HUES6 (cell line): ENCODE measurements around the gene KIN.
"Not testable (repeated sequence)": the region's sequence is repeated elsewhere in the genome, so short reads cannot be mapped to it uniquely, and the experiment has no call there.

ENCODE experiments used
- H3K27ac ChIP-seq: 2 replicates; pipeline ENCODE4 v1.7.0; 2013; ENCODE audit warnings: low read depth, mild to moderate bottlenecking, low read length, inconsistent platforms
- H3K27me3 ChIP-seq: 2 replicates; pipeline ENCODE4 v1.6.1; 2013; ENCODE audit warnings: low read length; ENCODE audit not compliant: control insufficient read depth, insufficient read depth
- H3K36me3 ChIP-seq: 2 replicates; pipeline ENCODE4 v1.6.1; 2013; ENCODE audit warnings: low read length; ENCODE audit not compliant: control insufficient read depth, insufficient read depth
- H3K4me1 ChIP-seq: 2 replicates; pipeline ENCODE4 v1.6.1; 2013; ENCODE audit warnings: low read length; ENCODE audit not compliant: control insufficient read depth, insufficient read depth
- H3K4me3 ChIP-seq: 2 replicates; pipeline ENCODE4 v1.5.1; 2013; ENCODE audit warnings: low read depth, low read length
- H3K9ac ChIP-seq: one replicate; pipeline ENCODE4 v1.6.1; 2013; ENCODE audit warnings: mild to moderate bottlenecking, low read length
- H3K9me3 ChIP-seq: 2 replicates; pipeline ENCODE4 v1.6.1; 2013; ENCODE audit warnings: low read depth, low read length; ENCODE audit not compliant: control insufficient read depth, insufficient read depth

Gene KIN

DNA sequence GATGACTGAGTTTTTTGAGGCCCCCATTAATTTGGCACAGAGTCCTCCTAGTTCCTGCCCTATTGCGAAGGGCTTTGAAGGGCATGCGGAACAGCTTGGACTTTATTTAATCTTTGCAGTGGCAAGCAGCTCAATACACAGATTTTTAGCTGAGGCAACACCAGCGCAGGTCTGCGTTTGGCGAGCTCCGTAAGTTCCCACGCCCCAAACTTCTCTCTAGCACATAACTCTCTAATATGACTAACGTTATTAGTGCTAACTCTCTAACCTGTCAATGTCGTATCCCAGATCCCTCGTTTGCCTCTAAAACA lies 30.1 kb upstream of the KIN start:
- H3K4me1 ChIP-seq = peaks cover 8% of the 10 kb centered on the region
- H3K9me3 ChIP-seq = no peaks in the 10 kb centered on the region
- H3K9ac ChIP-seq = peak overlapping the region; percentile 93
- H3K27ac ChIP-seq = no peak overlapping the region; the same call in 1 of the 2 replicates
- peak overlapping the region; percentile 100 for H3K4me3 ChIP-seq
- H3K27me3 ChIP-seq = peaks cover 15% of the 10 kb centered on the region; the same call in 1 of the 2 replicates
- no peaks in the 10 kb centered on the region; the same call in 1 of the 2 replicates for H3K36me3 ChIP-seq

DNA sequence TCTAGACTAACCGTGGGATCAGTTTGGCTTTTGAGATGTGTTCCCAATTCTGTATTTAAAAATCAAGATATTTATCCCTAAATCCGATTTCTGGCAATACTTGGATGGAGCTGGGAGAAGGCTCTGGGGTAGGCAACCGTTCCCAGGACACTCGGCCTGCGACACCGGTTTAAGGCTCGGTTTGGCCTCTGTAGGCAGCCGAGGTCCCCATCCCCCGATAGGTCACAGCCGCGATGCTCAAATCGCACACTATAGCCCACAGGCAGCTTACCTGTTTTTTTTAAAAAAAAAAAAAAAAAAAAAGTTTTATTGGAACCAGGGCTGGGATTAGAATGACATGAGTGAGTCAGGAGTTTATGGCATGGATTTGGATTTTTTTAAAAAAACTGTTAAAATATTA lies 29.8 kb upstream of the KIN start:
- Histone ChIP-seq H3K9me3 (no peaks in the 10 kb centered on the region), H3K27ac (no peak overlapping the region; the same call in 1 of the 2 replicates), H3K27me3 (peaks cover 15% of the 10 kb centered on the region; the same call in 1 of the 2 replicates), H3K9ac (peak overlapping the region; percentile 93), H3K4me3 (peak overlapping the region; percentile 100), H3K4me1 (peaks cover 8% of the 10 kb centered on the region), H3K36me3 (no peaks in the 10 kb centered on the region; the same call in 1 of the 2 replicates)

DNA sequence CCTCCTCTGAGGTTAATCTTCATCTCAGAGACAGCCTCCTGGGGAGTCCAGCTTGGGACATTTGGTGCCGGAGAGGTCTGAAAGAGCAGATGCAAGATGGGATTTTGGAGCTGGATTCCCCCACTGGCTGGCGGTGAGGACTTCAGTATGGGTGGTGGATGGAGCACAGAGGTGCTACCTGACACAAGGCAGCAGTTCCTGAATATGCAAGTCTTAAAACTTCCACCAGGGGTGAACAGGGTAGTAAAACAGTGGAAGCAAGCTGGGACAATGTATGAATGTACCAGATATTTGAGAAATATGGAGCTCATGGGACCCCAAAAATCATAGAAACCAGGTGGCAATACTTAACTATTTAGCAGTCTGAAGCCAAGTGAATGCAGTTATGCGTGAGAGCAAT lies 25.7 kb upstream of the KIN start:
- 0 out of 2 replicates have a peak, but pooled peaks cover 3% of the 10 kb centered on the region for H3K4me1 ChIP-seq
- no peak overlapping the region for H3K9ac ChIP-seq
- no peak overlapping the region for H3K27ac ChIP-seq
- no peaks in the 10 kb centered on the region for H3K9me3 ChIP-seq
- no peak overlapping the region for H3K4me3 ChIP-seq
- H3K36me3 ChIP-seq = no peaks in the 10 kb centered on the region; the same call in 1 of the 2 replicates
- peaks cover 15% of the 10 kb centered on the region; the same call in 1 of the 2 replicates for H3K27me3 ChIP-seq

DNA sequence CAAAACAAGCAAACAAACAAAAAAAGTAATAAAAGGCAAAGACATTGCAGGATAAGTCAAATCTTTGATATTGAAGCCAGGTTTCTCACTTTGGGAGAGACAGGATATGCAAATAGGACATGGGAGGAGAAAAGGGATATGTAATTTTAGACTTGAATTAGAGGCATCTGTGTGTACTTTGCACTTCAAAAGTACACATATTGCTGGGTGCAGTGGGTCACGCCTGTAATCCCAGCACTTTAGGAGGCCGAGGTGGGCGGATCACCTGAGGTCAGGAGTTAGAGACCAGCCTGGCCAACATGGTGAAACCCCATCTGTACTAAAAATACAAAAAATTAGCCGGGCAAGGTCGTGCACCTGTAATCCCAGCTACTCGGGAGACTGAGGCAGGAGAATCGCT lies 23.9 kb upstream of the KIN start:
- H3K9me3 ChIP-seq, H3K4me3 ChIP-seq, H3K27me3 ChIP-seq, H3K4me1 ChIP-seq, H3K9ac ChIP-seq, H3K27ac ChIP-seq: not testable (repeated sequence)
- H3K36me3 ChIP-seq = peaks cover 13% of the 10 kb centered on the region

DNA sequence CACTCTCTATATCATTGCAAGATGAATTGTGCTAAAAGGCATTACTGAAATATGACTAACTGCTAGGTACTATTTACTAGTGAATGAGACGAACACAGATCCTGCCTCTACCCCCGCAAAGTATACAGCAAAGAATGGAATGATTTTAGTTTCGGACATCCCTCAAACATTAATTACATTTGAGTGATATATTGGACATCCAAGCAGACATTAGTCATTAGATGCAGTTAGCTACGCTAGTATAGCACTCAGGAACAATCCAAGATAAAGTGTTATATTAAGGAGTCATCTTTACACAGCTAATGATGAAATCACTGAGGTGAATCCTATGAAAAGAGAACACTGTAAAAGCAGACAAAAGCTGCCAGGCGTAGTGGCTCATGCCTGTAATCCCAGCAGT lies 23.2 kb upstream of the KIN start:
- H3K4me3 ChIP-seq = no peak overlapping the region
- peaks cover 17% of the 10 kb centered on the region for H3K36me3 ChIP-seq
- H3K9ac ChIP-seq = no peak overlapping the region
- H3K4me1 ChIP-seq = 0 out of 2 replicates have a peak, but pooled peaks cover 3% of the 10 kb centered on the region
- H3K9me3 ChIP-seq = no peaks in the 10 kb centered on the region
- H3K27ac ChIP-seq = no peak overlapping the region
- peaks cover under 1% of the 10 kb centered on the region; the same call in 1 of the 2 replicates for H3K27me3 ChIP-seq

DNA sequence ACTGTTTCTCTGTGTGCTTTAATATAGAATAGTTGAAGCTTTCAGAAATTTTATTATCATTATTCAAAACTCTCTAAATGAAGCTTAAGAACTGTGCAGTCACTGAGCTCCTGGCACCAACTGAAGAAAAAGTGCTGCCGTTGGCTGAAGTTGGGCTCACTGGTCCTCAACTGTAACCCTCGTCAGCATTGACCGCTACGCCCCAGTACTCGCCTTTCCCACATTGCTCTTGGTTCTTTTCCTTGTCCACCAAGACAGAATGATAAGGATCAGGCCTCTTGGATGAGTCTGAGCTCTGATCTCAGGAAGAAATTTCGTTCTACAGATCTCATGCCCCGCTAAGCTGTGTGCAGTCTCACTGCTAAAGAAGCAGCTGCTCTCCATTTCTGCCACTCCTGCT lies 22.6 kb upstream of the KIN start:
- Histone ChIP-seq H3K9me3 (no peaks in the 10 kb centered on the region), H3K27ac (no peak overlapping the region), H3K4me1 (0 out of 2 replicates have a peak, but pooled peaks cover 3% of the 10 kb centered on the region), H3K9ac (no peak overlapping the region), H3K27me3 (no peaks in the 10 kb centered on the region; the same call in 1 of the 2 replicates), H3K36me3 (peaks cover 22% of the 10 kb centered on the region), H3K4me3 (no peak overlapping the region)

DNA sequence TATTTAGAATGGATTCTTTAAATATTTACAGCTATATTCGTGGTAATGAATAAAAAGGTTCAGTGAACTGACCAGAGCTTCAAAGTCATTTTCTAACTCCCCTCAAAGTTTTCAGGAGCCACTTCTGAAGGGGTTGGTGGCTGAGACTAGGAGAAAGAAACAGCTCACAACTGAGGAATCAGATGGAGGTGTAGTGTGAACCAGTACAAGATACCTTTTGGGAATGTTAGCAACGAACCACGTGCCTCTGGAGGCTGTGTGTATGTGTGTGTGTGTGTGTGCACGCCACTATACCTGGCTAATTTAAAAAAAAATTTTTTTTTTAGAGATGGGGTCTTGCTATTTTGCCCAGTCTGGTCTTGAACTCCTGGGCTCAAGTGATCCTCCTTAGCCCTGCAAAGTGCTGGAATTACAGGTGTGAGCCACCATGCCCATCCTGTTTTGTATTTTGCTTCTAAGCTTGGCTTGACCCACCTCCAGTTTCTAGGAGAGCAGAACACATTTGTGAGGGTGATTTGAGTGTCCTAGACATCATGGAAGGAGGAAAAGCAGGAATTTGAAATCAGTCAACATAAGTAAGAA lies 21.0 kb upstream of the KIN start:
- Histone ChIP-seq H3K27me3 (no peaks in the 10 kb centered on the region), H3K27ac (no peak overlapping the region), H3K4me3 (no peak overlapping the region), H3K4me1 (0 out of 2 replicates have a peak, but pooled peaks cover 3% of the 10 kb centered on the region), H3K36me3 (peaks cover 38% of the 10 kb centered on the region), H3K9ac (no peak overlapping the region), H3K9me3 (no peaks in the 10 kb centered on the region)

DNA sequence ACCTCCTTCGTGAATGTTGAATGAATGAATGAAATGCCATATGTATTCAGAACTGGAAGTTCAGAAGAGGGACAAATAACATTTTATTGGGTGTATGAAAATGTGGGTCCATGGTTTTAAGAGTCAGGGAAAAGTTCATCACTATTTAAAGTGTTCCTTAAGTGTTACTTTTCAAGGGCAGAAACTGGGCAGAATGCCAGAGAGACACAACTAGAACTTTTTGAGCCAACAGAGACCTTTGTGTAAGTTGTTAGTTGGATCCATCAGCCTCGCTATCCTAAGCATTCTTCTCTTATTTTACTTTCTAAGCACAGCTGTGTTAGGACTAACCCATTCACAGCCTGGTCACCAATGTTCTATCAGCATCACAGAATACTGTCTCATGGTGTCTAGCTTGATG lies 16.9 kb upstream of the KIN start:
- peaks cover 74% of the 10 kb centered on the region for H3K36me3 ChIP-seq
- H3K27me3 ChIP-seq = no peaks in the 10 kb centered on the region

DNA sequence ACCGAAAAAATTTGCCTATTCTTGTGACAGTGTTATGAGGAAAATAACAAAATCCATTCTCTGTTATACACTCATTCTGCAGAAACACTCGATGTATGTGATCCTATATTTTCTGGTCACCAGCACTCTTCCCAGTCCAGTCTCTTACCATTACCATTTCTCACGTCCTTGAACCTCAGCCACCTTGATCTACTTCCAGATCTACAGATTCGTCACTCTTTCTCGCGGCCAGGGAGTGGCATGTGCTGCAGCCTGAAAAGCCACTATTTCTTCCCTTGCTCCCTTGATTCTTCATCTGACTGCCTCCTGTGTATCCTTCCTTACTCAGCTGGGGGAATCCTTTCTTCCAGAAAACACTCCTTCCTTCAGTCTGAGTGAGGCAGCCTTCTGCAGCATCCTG lies 16.4 kb upstream of the KIN start:
- Histone ChIP-seq H3K9me3 (no peaks in the 10 kb centered on the region), H3K4me1 (no peaks in the 10 kb centered on the region), H3K27ac (no peak overlapping the region), H3K4me3 (no peak overlapping the region), H3K36me3 (peaks cover 80% of the 10 kb centered on the region), H3K9ac (peak overlapping the region; percentile 16), H3K27me3 (no peaks in the 10 kb centered on the region)

More for the DNA sequence above, 16.9 kb upstream of the KIN start:
- Histone ChIP-seq H3K4me1 (no peaks in the 10 kb centered on the region), H3K9me3 (no peaks in the 10 kb centered on the region), H3K4me3 (no peak overlapping the region), H3K27ac (no peak overlapping the region), H3K9ac (no peak overlapping the region)

DNA sequence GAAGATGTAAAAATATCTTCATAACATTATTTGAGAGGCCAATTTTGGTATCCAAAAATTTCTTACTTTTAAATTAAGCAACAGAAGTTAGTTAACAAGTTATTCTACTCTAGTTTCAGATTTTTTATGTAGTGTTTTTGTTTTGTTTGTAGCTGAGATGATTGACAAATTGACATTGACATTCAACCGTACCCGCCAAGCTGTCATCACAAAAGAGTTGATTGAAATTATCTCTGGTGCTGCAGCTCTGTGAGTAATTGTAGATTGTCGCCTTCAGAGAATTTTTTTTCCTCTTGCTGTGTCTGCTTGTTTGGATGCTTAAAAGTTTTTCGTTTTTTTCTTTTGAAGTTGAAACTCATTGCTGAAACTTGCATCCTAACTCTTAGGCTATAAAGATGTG lies 14.8 kb upstream of the KIN start:
- Histone ChIP-seq H3K36me3 (peaks cover 87% of the 10 kb centered on the region), H3K9me3 (no peaks in the 10 kb centered on the region), H3K27me3 (no peaks in the 10 kb centered on the region), H3K4me1 (no peaks in the 10 kb centered on the region), H3K4me3 (no peak overlapping the region), H3K9ac (no peak overlapping the region), H3K27ac (no peak overlapping the region)

DNA sequence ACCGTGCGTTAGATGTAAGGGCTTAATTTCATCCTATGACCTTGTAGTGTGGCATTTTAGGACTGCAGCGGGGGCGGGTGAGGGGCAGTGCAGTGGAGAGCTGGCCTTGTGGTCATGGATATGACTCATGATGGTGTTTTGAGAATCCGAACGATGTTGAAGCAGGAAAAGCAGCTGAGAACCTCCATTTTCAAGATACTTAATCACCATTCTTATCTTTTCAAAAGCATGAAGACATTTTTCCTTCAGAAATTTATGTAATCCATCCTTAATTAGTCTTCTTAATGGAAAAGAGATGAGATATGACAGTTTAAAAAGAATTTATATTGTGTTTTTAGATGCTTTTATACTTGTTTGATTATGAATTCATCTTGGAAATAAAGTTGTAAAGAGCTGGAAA lies 9.8 kb upstream of the KIN start:
- Histone ChIP-seq H3K27ac (no peak overlapping the region), H3K9ac (no peak overlapping the region), H3K27me3 (no peaks in the 10 kb centered on the region), H3K4me3 (no peak overlapping the region), H3K4me1 (0 out of 2 replicates have a peak, but pooled peaks cover 2% of the 10 kb centered on the region), H3K9me3 (no peaks in the 10 kb centered on the region), H3K36me3 (peaks cover 64% of the 10 kb centered on the region)
